Activated CD8-positive, alpha-beta memory T cell treated with anti-CD3 and anti-CD28 coated beads for 1 hour (primary cell): ENCODE data around the gene RPS8.
"Not testable (repeated sequence)": the region's sequence is repeated elsewhere in the genome, so short reads cannot be mapped to it uniquely, and the experiment has no call there.

ENCODE experiments used
- DNase-seq, 2 donors: peaks; one replicate each; pipeline ENCODE4 v3.0.0-alpha.2; 2020; ENCODE audit warnings: low read depth in 1 of 2; ENCODE audit errors: extremely low read depth in 1 of 2

RPS8 gene

GRCh38 chr1:44802306-44803061 lies 27.1 kb downstream of the RPS8 start:
- no peak for DNase-seq

- no peak for DNase-seq
These were observed 27.6 kb downstream of the RPS8 start for GRCh38 chr1:44803062-44803311.

- DNase-seq = no peak
These were observed 28.2 kb downstream of the RPS8 start for GRCh38 chr1:44803312-44804095.

GRCh38 chr1:44805311-44806024 lies 30.1 kb downstream of the RPS8 start:
- DNase-seq = no peak

- DNase-seq = no peak
These were observed 30.8 kb downstream of the RPS8 start for GRCh38 chr1:44806025-44806703.

GRCh38 chr1:44806704-44807363 lies 31.5 kb downstream of the RPS8 start, which contains the start of gene DYNLT4:
TSS of gene DYNLT4 (minus strand) at chr1:44807351. CDS start at chr1:44806668, 683 bp downstream.
- no peak for DNase-seq

GRCh38 chr1:44807364-44808062 lies 32.2 kb downstream of the RPS8 start:
- DNase-seq = peak; percentile 83 to 92

GRCh38 chr1:44808063-44808937 lies 33.0 kb downstream of the RPS8 start, which contains the start of gene BTBD19:
TSS of gene BTBD19 (plus strand) at chr1:44808523. CDS start at chr1:44808821, 298 bp downstream.
- DNase-seq = no peak

GRCh38 chr1:44808938-44809917 lies 33.9 kb downstream of the RPS8 start:
- DNase-seq = peak; percentile 70 to 73

GRCh38 chr1:44810101-44810761 lies 34.9 kb downstream of the RPS8 start:
- DNase-seq = no peak

GRCh38 chr1:44810762-44811105 lies 35.4 kb downstream of the RPS8 start:
- not testable (repeated sequence) for DNase-seq

GRCh38 chr1:44811234-44811633 lies 35.9 kb downstream of the RPS8 start:
- no peak for DNase-seq

GRCh38 chr1:44812822-44813543 lies 37.6 kb downstream of the RPS8 start:
- no peak for DNase-seq

- not testable (repeated sequence) for DNase-seq
These were observed 40.6 kb downstream of the RPS8 start for GRCh38 chr1:44815926-44816325.

GRCh38 chr1:44817307-44817706 lies 42.0 kb downstream of the RPS8 start:
- DNase-seq = no peak

- no peak for DNase-seq
These were observed 42.6 kb downstream of the RPS8 start for GRCh38 chr1:44817771-44818495.
